HepG2 (cell line): ENCODE measurements around the gene ZNF618.

ENCODE experiments used
- BRCA1 ChIP-seq: sonication (generic); formaldehyde crosslinking; IDR thresholded peaks from 2 replicates; pipeline ENCODE4 v1.4.0; 2020; ENCODE audit warnings: missing genetic modification reagents
- ESRRA ChIP-seq: sonication (generic); formaldehyde crosslinking; IDR thresholded peaks from 2 replicates; pipeline ENCODE4 v1.5.1; 2020; ENCODE audit warnings: mild to moderate bottlenecking, low read depth, missing genetic modification reagents
- HOXA9 ChIP-seq: sonication (generic); formaldehyde crosslinking; IDR thresholded peaks from 2 replicates; pipeline ENCODE4 v1.8.1; 2022; ENCODE audit warnings: missing genetic modification reagents, mild to moderate bottlenecking, moderate library complexity, borderline replicate concordance

DNA sequence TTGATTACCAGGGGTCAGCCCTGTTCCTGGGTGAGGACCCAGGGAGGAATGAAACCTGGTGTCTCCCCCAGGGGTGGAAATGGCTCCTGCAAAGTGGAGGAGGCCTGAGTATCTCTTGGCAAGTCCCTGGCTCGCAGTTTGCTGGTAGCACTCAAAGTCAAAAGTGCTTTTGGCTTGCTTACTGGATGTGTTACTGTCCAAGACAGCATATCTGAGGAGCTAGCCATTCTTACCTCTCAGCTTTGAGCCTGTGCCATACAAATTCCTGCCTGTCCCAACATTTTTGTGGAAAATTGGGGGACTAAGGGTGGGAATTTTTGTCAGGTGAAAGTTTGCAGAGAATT is 9.9 kb downstream of the ZNF618 start:
- TF ChIP-seq HOXA9 (CRISPR knock-in tag) = no peak
- no peak for TF ChIP-seq BRCA1 (CRISPR knock-in tag)
- TF ChIP-seq ESRRA = no peak
